Activated CD4-positive, alpha-beta T cell treated with anti-CD3 and anti-CD28 coated beads for 36 hours (primary cell): ENCODE results near the gene RYK. TPM values are rescaled to one million over a fixed set of nuclear protein-coding genes. Genes with fewer than 3 reads are reported as not detected.

Source experiments
- ATAC-seq: fragments of 200-7000 bp; cut with Tn5 transposase; one replicate; pipeline ENCODE4 v1.10.0; 2021; ENCODE audit warnings: mild to moderate bottlenecking, moderate library complexity
- CTCF ChIA-PET: fragments of 350-600 bp; sonication (Branson Sonifier 250); formaldehyde crosslinking; loops from one replicate; lab custom pipeline; 2021; ENCODE audit warnings: antibody characterized with exemption; lab: Charles Lee
- POLR2A ChIA-PET: fragments of 350-600 bp; sonication (Branson Sonifier 250); formaldehyde crosslinking; loops from one replicate; lab custom pipeline; 2021; ENCODE audit warnings: antibody characterized with exemption, inconsistent platforms; lab: Charles Lee
- DNase-seq: peaks from one replicate; pipeline ENCODE4 v3.0.0-alpha.2; 2020
- H3K27ac Mint-ChIP-seq: one replicate; pipeline ENCODE4 v1.8.0; 2021; ENCODE audit warnings: mixed read lengths
- H3K27me3 Mint-ChIP-seq: one replicate; pipeline ENCODE4 v1.8.0; 2021; ENCODE audit warnings: mixed read lengths
- H3K36me3 Mint-ChIP-seq: one replicate; pipeline ENCODE4 v1.8.0; 2021; ENCODE audit warnings: low read depth, mixed read lengths
- H3K4me1 Mint-ChIP-seq: one replicate; pipeline ENCODE4 v1.8.0; 2021; ENCODE audit warnings: mixed read lengths
- H3K4me3 Mint-ChIP-seq: one replicate; pipeline ENCODE4 v1.8.0; 2021; ENCODE audit warnings: mild to moderate bottlenecking, moderate library complexity, mixed read lengths
- H3K9me3 Mint-ChIP-seq: one replicate; pipeline ENCODE4 v1.8.0; 2021; ENCODE audit warnings: low read depth, mixed read lengths
- intact Hi-C, 2 experiments: fragments of 100-400 bp; cut with DNase I in 1 of 2; cut with micrococcal nuclease in 1 of 2; formaldehyde crosslinking; loops; one replicate each; pipeline versions ENCODE4 v1.14.2 to v1.15.1; 2022 to 2024; cut with DNase I, micrococcal nuclease
- total RNA-seq, 2 experiments: library from RNA; stranded (reverse); gene quantifications; one replicate each; pipeline ENCODE4 v1.2.3, GENCODE V29; 2021

RYK gene
- total RNA-seq, 2 experiments from 2014 or later: 23.5 to 24.0 TPM

GRCh38 chr3:134153761-134154160 is 96.9 kb downstream of the RYK start:
- peak overlapping the region; percentile 32 for H3K27ac Mint-ChIP-seq
- CTCF ChIA-PET: no interaction called here
- H3K4me3 Mint-ChIP-seq: no peak overlapping the region
- DNase-seq (no peak), ATAC-seq (no peak)
- H3K36me3 Mint-ChIP-seq: peaks cover 39% of the 10 kb centered on the region
- POLR2A ChIA-PET: no interaction called here
- H3K9me3 Mint-ChIP-seq: no peaks in the 10 kb centered on the region
- H3K4me1 Mint-ChIP-seq: no peaks in the 10 kb centered on the region
- no peaks in the 10 kb centered on the region for H3K27me3 Mint-ChIP-seq
- intact Hi-C loops: no loop called here

- ATAC-seq (no peak), DNase-seq (no peak)
- peaks cover 30% of the 10 kb centered on the region for H3K36me3 Mint-ChIP-seq
- H3K27me3 Mint-ChIP-seq: no peaks in the 10 kb centered on the region
- H3K9me3 Mint-ChIP-seq: no peaks in the 10 kb centered on the region
- ChIA-PET POLR2A (no interaction called here), CTCF (interaction anchor here (1.0 kb wide), 2 partner anchors 9 to 15 kb away, joined by 3 read pairs; no protein-coding TSS in a partner anchor)
- no peak overlapping the region for H3K4me3 Mint-ChIP-seq
- H3K4me1 Mint-ChIP-seq: no peaks in the 10 kb centered on the region
- no peak overlapping the region for H3K27ac Mint-ChIP-seq
- intact Hi-C loops: no loop called here
Measured at GRCh38 chr3:134150476-134150875, 100.2 kb downstream of the RYK start.

- no peak for ATAC-seq
- DNase-seq: no peak
- CTCF ChIA-PET: no interaction called here
Measured at GRCh38 chr3:134149286-134149685, 101.4 kb downstream of the RYK start.

GRCh38 chr3:134148534-134148933 is 102.1 kb downstream of the RYK start:
- no peaks in the 10 kb centered on the region for H3K9me3 Mint-ChIP-seq
- H3K36me3 Mint-ChIP-seq: peaks cover 18% of the 10 kb centered on the region
- H3K4me3 Mint-ChIP-seq: no peak overlapping the region
- no peak overlapping the region for H3K27ac Mint-ChIP-seq
- CTCF ChIA-PET: interaction anchor here (0.6 to 1.0 kb wide), 2 partner anchors 16 to 21 kb away, joined by 3 read pairs; no protein-coding TSS in a partner anchor
- POLR2A ChIA-PET: interaction anchor here (0.6 kb wide), 1 partner anchor 77 kb away, joined by 3 read pairs; no protein-coding TSS in a partner anchor
- ATAC-seq (no peak), DNase-seq (no peak)
- peaks cover 10% of the 10 kb centered on the region for H3K4me1 Mint-ChIP-seq
- intact Hi-C loops: no loop called here
- H3K27me3 Mint-ChIP-seq: no peaks in the 10 kb centered on the region

More at GRCh38 chr3:134149286-134149685, 101.4 kb downstream of the RYK start:
- Mint-ChIP-seq H3K27ac (no peak overlapping the region), H3K4me1 (peaks cover 5% of the 10 kb centered on the region), H3K36me3 (peaks cover 21% of the 10 kb centered on the region), H3K9me3 (no peaks in the 10 kb centered on the region), H3K4me3 (no peak overlapping the region), H3K27me3 (no peaks in the 10 kb centered on the region)
- POLR2A ChIA-PET: no interaction called here
- intact Hi-C loops: no loop called here

GRCh38 chr3:134147411-134147810 is 103.2 kb downstream of the RYK start:
- H3K9me3 Mint-ChIP-seq: peaks cover 2% of the 10 kb centered on the region
- H3K4me3 Mint-ChIP-seq: no peak overlapping the region
- DNase-seq: no peak
- peaks cover 10% of the 10 kb centered on the region for H3K4me1 Mint-ChIP-seq
- no peak overlapping the region for H3K27ac Mint-ChIP-seq
- peaks cover 16% of the 10 kb centered on the region for H3K36me3 Mint-ChIP-seq
- ATAC-seq: no peak
- ChIA-PET POLR2A (no interaction called here), CTCF (no interaction called here)
- H3K27me3 Mint-ChIP-seq: no peaks in the 10 kb centered on the region
- intact Hi-C loops: no loop called here

GRCh38 chr3:134146666-134147065 is 104.0 kb downstream of the RYK start:
- Mint-ChIP-seq H3K4me1 (peaks cover 10% of the 10 kb centered on the region), H3K9me3 (peaks cover 8% of the 10 kb centered on the region), H3K36me3 (peaks cover 19% of the 10 kb centered on the region), H3K4me3 (no peak overlapping the region), H3K27me3 (no peaks in the 10 kb centered on the region), H3K27ac (no peak overlapping the region)
- DNase-seq (no peak), ATAC-seq (no peak)
- CTCF ChIA-PET: interaction anchor here (0.6 kb wide), 1 partner anchor 500 kb away, joined by 3 read pairs; no protein-coding TSS in a partner anchor
- POLR2A ChIA-PET: interaction anchor here (0.5 kb wide), 1 partner anchor 225 kb away, joined by 3 read pairs; no protein-coding TSS in a partner anchor
- intact Hi-C loops: no loop called here

GRCh38 chr3:134145183-134145582 is 105.5 kb downstream of the RYK start:
- H3K4me3 Mint-ChIP-seq: no peak overlapping the region
- peaks cover 27% of the 10 kb centered on the region for H3K36me3 Mint-ChIP-seq
- no peaks in the 10 kb centered on the region for H3K27me3 Mint-ChIP-seq
- H3K4me1 Mint-ChIP-seq: peaks cover 10% of the 10 kb centered on the region
- DNase-seq (no peak), ATAC-seq (no peak)
- POLR2A ChIA-PET: no interaction called here
- intact Hi-C loops: no loop called here
- CTCF ChIA-PET: interaction anchor here (0.9 kb wide), 1 partner anchor 11 kb away, joined by 3 read pairs; no protein-coding TSS in a partner anchor
- no peak overlapping the region for H3K27ac Mint-ChIP-seq
- H3K9me3 Mint-ChIP-seq: peaks cover 14% of the 10 kb centered on the region

GRCh38 chr3:134144694-134145093 is 106.0 kb downstream of the RYK start:
- Mint-ChIP-seq H3K4me1 (peaks cover 10% of the 10 kb centered on the region), H3K4me3 (no peak overlapping the region), H3K27ac (no peak overlapping the region), H3K36me3 (peaks cover 27% of the 10 kb centered on the region), H3K9me3 (peaks cover 14% of the 10 kb centered on the region), H3K27me3 (no peaks in the 10 kb centered on the region)
- intact Hi-C loops: no loop called here
- DNase-seq: no peak
- CTCF ChIA-PET: interaction anchor here (0.6 to 0.9 kb wide), 4 partner anchors 11 to 277 kb away, joined by 3 read pairs; no protein-coding TSS in a partner anchor
- POLR2A ChIA-PET: no interaction called here
- ATAC-seq: no peak

GRCh38 chr3:134143828-134144401 is 106.7 kb downstream of the RYK start:
- DNase-seq: no peak
- H3K4me3 Mint-ChIP-seq: no peak overlapping the region
- ChIA-PET CTCF (interaction anchor here (0.7 to 1.0 kb wide), 2 partner anchors 16 to 69 kb away, joined by 3 read pairs; no protein-coding TSS in a partner anchor), POLR2A (no interaction called here)
- H3K4me1 Mint-ChIP-seq: peaks cover 10% of the 10 kb centered on the region
- no peaks in the 10 kb centered on the region for H3K27me3 Mint-ChIP-seq
- ATAC-seq: no peak
- H3K27ac Mint-ChIP-seq: no peak overlapping the region
- intact Hi-C loops: no loop called here
- peaks cover 14% of the 10 kb centered on the region for H3K9me3 Mint-ChIP-seq
- H3K36me3 Mint-ChIP-seq: peaks cover 26% of the 10 kb centered on the region

- ChIA-PET POLR2A (no interaction called here), CTCF (no interaction called here)
- intact Hi-C loops: no loop called here
- peaks cover 10% of the 10 kb centered on the region for H3K36me3 Mint-ChIP-seq
- DNase-seq: no peak
- peaks cover 7% of the 10 kb centered on the region for H3K9me3 Mint-ChIP-seq
- no peaks in the 10 kb centered on the region for H3K4me1 Mint-ChIP-seq
- H3K4me3 Mint-ChIP-seq: no peak overlapping the region
- ATAC-seq: no peak
- no peak overlapping the region for H3K27ac Mint-ChIP-seq
- H3K27me3 Mint-ChIP-seq: no peaks in the 10 kb centered on the region
Measured at GRCh38 chr3:134136604-134137003, 114.1 kb downstream of the RYK start.

GRCh38 chr3:134134698-134135415 is 115.8 kb downstream of the RYK start:
- Mint-ChIP-seq H3K36me3 (peaks cover 6% of the 10 kb centered on the region), H3K4me3 (no peak overlapping the region), H3K9me3 (peaks cover 12% of the 10 kb centered on the region), H3K27ac (no peak overlapping the region), H3K27me3 (no peaks in the 10 kb centered on the region), H3K4me1 (no peaks in the 10 kb centered on the region)
- ChIA-PET POLR2A (no interaction called here), CTCF (no interaction called here)
- intact Hi-C loops: no loop called here
- DNase-seq (no peak), ATAC-seq (no peak)

GRCh38 chr3:134134240-134134639 is 116.4 kb downstream of the RYK start:
- ATAC-seq: no peak
- intact Hi-C loops: no loop called here
- peaks cover 4% of the 10 kb centered on the region for H3K36me3 Mint-ChIP-seq

More at GRCh38 chr3:134134240-134134639, 116.4 kb downstream of the RYK start:
- Mint-ChIP-seq H3K27me3 (no peaks in the 10 kb centered on the region), H3K4me1 (no peaks in the 10 kb centered on the region), H3K27ac (no peak overlapping the region), H3K9me3 (peaks cover 12% of the 10 kb centered on the region), H3K4me3 (no peak overlapping the region)
- POLR2A ChIA-PET: no interaction called here
- CTCF ChIA-PET: no interaction called here
- no peak for DNase-seq
